Activated CD4-positive, alpha-beta T cell treated with anti-CD3 and anti-CD28 coated beads, Interleukin-2, Interleukin-6, amounts not matched to agents 100 ng/mL and 50 ng/mL, durations not matched to agents 16 hours and 8 hours (primary cell): ENCODE results near the gene OR2W1.
A peak's percentile ranks its signal among the peaks of the same experiment; 100 is the strongest.

Experiments used
- DNase-seq: peaks from one replicate; pipeline ENCODE4 v3.0.0-alpha.2; 2020

The OR2W1 gene

GRCh38 chr6:29045075-29045474 is at the start of gene OR2W1:
TSS of gene OR2W1 (minus strand) at chr6:29045175. CDS start at chr6:29045175, 0 bp downstream.
- DNase-seq, result no peak

DNA sequence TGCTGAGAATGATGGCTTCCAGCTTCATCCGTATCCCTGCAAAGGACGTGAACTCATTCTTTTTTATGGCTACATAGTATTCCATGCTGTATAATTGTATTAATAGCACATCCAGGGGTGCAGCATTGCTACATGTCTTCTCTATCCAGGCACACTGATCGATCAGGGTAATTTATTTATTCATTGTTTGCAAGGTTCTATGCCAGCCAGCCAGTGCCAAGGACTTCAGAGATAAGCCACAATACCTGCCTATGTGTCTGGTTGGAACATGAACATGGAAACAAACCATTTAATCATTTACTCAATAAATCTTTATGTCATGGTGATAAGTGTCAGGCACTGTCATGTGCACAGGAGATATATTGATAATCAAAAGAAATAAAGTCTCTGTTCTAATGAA is 48.0 kb upstream of the OR2W1 start:
- DNase-seq, result no peak

- no peak for DNase-seq
These were observed 42.2 kb upstream of the OR2W1 start, which contains the start of gene OR2B3 for GRCh38 chr6:29087213-29087612. TSS of gene OR2B3 (minus strand) at chr6:29087313. CDS start at chr6:29087248, 65 bp downstream.

- no peak for DNase-seq
These were observed 37.5 kb upstream of the OR2W1 start for GRCh38 chr6:29082457-29082856.

GRCh38 chr6:29081312-29081711 is 36.3 kb upstream of the OR2W1 start:
- no peak for DNase-seq

DNA sequence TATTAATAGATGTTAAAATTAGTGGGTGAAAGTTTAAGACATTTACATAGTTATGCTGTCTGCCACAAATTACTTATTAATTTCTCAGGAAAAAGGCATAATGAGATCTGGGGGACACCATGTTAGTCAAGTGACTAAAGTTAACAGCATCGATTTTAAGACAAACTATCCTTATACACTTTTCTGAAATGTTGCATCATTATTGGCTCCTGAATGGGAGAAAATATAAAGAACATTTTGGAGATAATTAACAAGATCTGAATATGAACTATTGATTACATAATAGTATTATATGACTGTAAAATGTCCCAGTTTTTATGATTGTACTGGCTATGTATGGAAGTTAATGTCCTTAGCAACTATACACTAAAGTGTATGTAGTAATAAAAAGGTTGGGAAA is 34.2 kb upstream of the OR2W1 start:
- DNase-seq, result no peak

DNA sequence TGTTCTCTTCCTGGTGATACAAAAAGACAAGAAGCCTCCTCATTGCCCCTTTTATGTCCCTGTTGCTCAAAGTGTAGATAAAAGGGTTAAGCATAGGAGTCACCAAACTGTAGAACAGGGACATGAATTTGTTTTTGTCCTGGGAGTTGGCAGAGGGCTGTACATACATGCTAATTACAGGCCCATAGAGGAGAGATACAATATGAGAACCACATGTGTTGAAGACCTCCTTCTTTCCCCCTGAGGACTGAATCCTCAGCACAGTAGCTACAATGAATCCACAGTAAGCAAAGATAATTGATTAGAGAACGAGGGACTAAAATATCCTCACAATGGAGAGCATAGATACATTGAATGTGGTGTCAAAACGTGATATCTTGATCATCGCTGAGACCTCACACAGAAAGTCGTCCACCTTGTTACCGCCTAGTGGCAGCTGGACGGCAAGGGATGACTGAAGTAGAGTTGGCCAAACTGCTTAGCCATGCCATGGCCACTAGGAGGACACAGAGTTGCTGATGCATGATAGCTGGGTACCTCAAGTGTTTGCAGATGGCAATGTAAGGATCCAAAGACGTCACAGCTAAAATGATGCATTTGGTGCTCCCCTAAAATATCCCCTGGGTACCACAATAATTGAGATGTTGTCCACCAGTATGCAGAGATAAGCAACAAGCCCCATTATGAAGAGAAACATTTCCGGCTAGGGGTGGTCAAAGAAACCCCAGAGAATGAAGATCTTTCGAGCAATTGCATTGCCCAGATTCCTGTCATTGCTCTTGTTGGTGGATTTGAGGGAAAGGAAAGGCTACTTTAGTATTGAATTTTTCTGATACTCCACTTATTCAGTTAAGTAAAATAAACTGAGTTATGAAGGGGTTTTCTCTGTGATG is 27.1 kb upstream of the OR2W1 start:
- peak; percentile 21 for DNase-seq

GRCh38 chr6:29051680-29052079 is 6.7 kb upstream of the OR2W1 start:
- no peak for DNase-seq

- DNase-seq, result no peak
These were observed 9.0 kb downstream of the OR2W1 start for GRCh38 chr6:29035951-29036350.

DNA sequence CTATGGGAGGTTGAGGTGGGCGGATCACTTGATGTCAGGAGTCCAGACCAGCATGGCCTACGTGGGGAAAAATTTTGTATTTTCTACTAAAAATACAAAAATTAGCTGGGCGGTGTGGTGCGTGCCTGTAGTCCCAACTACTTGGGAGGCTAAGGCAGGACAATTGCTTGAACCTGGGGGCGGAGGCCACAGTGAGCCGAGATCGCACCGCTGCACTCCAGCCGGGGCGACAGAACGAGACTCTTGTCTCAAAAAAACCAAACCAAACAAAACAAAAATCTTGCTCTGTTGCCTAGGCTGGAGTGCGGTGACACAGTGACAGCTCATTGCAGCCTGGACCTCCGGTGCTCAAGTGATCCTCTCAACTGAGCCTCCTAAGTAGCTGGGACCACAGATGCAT is 16.2 kb downstream of the OR2W1 start:
- no peak for DNase-seq

- no peak for DNase-seq
These were observed 18.9 kb downstream of the OR2W1 start for GRCh38 chr6:29025927-29026585.

GRCh38 chr6:29021434-29021833 is 23.5 kb downstream of the OR2W1 start:
- DNase-seq, result no peak

- no peak for DNase-seq
These were observed 25.3 kb downstream of the OR2W1 start for GRCh38 chr6:29019629-29020028.

- DNase-seq, result no peak
These were observed 27.6 kb downstream of the OR2W1 start for GRCh38 chr6:29017428-29017802.

DNA sequence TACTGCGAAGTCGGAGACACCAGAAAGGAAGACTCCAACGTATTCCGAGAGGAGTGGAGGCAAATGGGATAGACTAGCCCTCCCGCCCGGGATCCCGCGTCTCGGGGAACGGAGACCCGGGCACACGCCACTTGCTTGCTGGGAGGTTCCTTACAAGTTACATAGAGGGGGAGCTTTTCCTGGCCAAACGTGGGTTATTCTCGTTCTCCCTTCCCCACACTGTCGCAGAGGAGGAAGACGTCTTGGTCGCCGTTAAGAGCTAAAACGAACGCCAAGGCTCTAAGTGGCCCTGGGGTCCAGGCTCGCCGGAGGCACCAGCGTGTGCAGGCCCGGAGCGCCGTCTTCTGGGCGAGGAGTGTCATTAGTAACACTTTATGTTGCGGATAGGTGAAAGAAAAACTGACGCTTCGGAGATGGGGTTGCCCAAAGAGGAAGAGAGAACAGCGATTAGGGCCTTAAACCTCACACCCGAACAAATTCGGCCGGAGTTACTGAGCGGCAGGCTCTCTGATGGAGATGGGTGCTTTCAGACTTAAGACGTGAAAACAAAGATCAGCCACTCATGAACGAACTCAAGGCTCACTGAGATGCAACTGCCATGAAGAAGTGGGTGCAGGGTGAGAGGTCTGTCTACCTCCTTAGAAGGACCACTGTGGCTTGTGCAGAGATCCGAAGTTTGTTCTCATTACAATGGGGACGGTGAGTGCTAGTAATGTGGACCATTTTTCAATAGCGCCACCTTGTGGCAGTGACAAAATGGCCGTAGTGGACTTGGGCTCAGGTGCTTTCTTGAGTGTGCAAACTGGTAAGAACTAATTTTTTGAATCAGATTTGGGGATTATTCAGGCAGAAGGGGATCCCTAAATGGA is 28.2 kb downstream of the OR2W1 start:
- DNase-seq, result peak; percentile 90

GRCh38 chr6:29014729-29015608 is 30.0 kb downstream of the OR2W1 start:
- peak; percentile 18 for DNase-seq

GRCh38 chr6:29011276-29011734 is 33.7 kb downstream of the OR2W1 start:
- peak; percentile 52 for DNase-seq

DNA sequence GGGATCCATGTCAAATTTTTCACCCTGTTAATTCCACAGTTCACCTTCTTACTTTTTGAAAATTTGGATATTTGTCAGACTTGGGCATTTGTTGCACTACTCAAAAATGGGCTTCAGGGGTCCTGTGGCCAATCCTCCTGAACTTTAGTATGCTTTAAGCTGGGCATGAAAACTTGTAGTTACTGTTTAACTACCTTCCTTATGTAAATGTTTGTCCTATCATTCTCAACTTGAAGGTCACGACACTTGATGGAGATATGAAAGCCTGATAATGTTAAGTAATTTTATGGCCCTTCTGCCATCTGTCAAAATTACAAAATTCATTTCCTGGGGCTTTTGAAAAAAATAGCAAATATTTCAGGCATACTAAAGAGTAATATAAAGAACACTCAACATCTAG is 35.6 kb downstream of the OR2W1 start:
- DNase-seq, result no peak

DNA sequence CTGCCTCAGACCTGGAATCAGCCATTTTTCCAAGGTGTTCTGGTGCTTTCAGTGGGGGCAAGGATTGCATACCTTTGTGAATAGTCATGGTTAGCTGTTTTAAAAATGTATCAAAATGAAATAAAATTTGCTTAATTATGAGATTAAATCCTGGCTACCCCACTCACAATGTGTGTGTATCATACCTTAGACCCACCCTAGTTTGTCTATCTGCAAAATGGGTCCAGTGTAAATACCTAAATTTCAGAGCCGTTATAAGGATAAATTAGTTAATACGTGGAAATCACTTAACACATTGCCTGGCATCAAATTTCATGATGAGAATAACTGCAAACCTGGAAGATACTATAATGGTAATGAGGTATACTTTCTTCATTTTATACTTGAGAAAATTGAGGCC is 36.9 kb downstream of the OR2W1 start:
- no peak for DNase-seq

GRCh38 chr6:29005183-29005885 is 39.6 kb downstream of the OR2W1 start, which contains the start of gene ZNF311:
TSS of gene ZNF311 (minus strand) at chr6:29005315. CDS start at chr6:29003954, 1,361 bp downstream.
- peak; percentile 69 for DNase-seq

DNA sequence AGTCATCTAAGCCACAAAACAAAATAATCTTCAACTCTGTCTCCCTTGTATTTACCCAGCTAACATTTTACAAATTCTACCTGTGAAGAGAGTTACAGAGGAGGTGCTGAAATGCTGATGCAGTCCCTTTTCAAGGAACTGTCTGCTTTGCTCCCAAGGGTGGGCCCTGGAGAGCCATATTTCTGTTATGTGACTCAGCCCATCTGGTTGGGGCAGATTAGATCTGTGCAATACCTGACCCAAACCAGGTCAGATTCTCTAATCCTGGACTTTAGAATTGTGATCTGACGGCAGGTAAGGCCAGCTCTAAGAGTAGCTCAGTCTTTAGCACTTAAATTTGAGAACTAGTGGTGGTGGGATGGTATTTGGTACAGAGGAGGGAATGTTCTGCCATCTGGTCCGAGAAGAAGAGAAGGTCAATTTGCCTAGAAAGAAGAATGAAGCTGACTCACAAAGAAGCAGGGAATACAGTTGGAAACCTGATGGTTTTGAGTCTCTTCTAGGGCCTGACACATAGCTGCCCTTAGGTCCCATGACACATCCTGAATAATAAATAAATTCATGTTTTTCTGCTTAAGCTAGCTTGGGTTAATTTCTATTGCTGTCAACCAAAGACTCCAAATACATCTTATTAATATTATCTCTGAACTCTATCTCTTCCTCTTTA is 48.0 kb downstream of the OR2W1 start:
- DNase-seq, result no peak
